ENCODE measurements around the gene ERGIC3. TPM values are rescaled to one million over a fixed set of nuclear protein-coding genes. Genes with fewer than 3 reads are reported as not detected.

Gene ERGIC3
- total RNA-seq, 1 experiment from 2014 or later: 341 TPM

DNA sequence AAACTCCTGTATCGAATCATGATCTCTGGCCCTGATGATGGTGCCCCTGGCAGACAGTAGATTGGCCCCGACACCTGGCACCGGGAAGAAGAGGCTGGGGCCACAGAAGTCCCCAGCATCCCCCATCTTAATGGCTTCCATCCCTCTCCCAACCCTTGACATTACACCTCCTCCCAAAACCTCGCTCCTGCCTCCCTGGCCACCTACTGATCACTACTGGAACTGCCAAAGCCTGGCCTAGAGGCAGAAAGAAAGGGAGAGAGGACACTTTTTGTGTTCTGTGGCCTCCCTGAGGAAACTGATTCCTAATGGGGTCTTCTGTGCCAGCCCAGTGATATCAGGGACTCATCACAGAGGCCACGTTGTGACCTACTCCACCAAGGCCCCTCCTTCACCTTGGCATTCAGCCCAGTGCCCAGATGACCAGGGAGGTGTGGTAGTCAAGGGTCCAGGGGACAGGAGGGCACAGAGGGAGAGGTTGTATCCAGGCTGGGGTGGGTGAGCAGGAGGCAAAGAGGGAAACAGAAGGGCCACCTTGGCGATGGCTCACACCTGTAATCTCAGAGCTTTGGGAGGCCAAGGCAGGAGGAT is 18.5 kb upstream of the ERGIC3 start:
- no peak overlapping the region for H3K4me3 ChIP-seq
- TF ChIP-seq, protein P1, sequence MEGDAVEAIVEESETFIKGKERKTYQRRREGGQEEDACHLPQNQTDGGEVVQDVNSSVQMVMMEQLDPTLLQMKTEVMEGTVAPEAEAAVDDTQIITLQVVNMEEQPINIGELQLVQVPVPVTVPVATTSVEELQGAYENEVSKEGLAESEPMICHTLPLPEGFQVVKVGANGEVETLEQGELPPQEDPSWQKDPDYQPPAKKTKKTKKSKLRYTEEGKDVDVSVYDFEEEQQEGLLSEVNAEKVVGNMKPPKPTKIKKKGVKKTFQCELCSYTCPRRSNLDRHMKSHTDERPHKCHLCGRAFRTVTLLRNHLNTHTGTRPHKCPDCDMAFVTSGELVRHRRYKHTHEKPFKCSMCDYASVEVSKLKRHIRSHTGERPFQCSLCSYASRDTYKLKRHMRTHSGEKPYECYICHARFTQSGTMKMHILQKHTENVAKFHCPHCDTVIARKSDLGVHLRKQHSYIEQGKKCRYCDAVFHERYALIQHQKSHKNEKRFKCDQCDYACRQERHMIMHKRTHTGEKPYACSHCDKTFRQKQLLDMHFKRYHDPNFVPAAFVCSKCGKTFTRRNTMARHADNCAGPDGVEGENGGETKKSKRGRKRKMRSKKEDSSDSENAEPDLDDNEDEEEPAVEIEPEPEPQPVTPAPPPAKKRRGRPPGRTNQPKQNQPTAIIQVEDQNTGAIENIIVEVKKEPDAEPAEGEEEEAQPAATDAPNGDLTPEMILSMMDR (conservative IDR thresholded peaks at IDR 0.05): peak; percentile 70
- no peak for TF ChIP-seq EZH2 (IDR thresholded peaks at IDR 0.05; ENCODE audit: low read depth)
- H3K4me1 ChIP-seq (replicated peaks; ENCODE audit: insufficient read depth): no peaks in the 10 kb centered on the region
- no peaks in the 10 kb centered on the region for H4K20me1 ChIP-seq (ENCODE audit: insufficient read depth)
- H3K9me3 ChIP-seq (ENCODE audit: insufficient read depth, low read depth): no peaks in the 10 kb centered on the region
- intact Hi-C loops (cut with micrococcal nuclease; ENCODE audit: unreplicated experiment): no loop called here
- no peaks in the 10 kb centered on the region for H3F3A ChIP-seq (ENCODE audit: insufficient read depth, low read depth)
- no peaks in the 10 kb centered on the region for H3K9me2 ChIP-seq (ENCODE audit: insufficient read depth)
- no peaks in the 10 kb centered on the region for H3K79me2 ChIP-seq (ENCODE audit: low read depth)
- H3K27me3 ChIP-seq (ENCODE audit: insufficient read depth, low read depth): no peaks in the 10 kb centered on the region
- H3K36me3 ChIP-seq (ENCODE audit: low read depth): no peaks in the 10 kb centered on the region
- no peak overlapping the region for H3K4me2 ChIP-seq
- peak in 1 of 2 experiments; percentile 27 for DNase-seq
- no peak overlapping the region for H2AFZ ChIP-seq
- BruUV-seq (replicated peaks): no TSS peak
- ChIA-PET POLR2A (ENCODE audit: unreplicated experiment) (no interaction called here), CTCF (no interaction called here)
- H3K27ac ChIP-seq: no peak overlapping the region

DNA sequence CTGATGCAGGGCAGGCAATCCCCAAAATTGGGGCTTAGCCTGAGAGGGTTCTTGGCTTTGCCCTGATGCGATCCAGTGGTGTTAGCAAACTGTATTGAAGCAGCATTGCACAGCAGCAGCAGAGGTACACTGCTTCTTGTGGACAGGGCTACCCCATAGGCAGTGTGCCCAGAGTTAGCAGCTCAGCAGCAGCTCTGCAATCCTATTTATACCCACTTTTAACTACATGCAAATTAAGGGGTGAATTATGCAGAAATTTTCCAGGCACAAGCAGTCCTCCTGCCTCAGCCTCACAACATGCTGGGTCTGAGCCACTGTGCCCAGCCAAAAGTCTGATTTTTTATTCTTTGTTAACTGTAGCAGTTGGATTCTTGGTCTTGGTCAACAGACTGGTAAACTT is 16.2 kb upstream of the ERGIC3 start:
- ChIA-PET CTCF (interaction anchor here (0.6 kb wide), 1 partner anchor 381 kb away, joined by 3 read pairs; no protein-coding TSS in a partner anchor), POLR2A (ENCODE audit: unreplicated experiment) (no interaction called here)
- Histone ChIP-seq H3K36me3 (ENCODE audit: low read depth) (no peaks in the 10 kb centered on the region), H3K4me1 (replicated peaks; ENCODE audit: insufficient read depth) (no peaks in the 10 kb centered on the region), H3F3A (ENCODE audit: insufficient read depth, low read depth) (no peaks in the 10 kb centered on the region), H3K9me3 (ENCODE audit: insufficient read depth, low read depth) (no peaks in the 10 kb centered on the region), H3K4me3 (no peak overlapping the region), H3K27ac (no peak overlapping the region), H2AFZ (no peak overlapping the region), H3K27me3 (ENCODE audit: insufficient read depth, low read depth) (no peaks in the 10 kb centered on the region), H3K4me2 (no peak overlapping the region), H3K79me2 (ENCODE audit: low read depth) (no peaks in the 10 kb centered on the region), H4K20me1 (ENCODE audit: insufficient read depth) (no peaks in the 10 kb centered on the region), H3K9me2 (ENCODE audit: insufficient read depth) (no peaks in the 10 kb centered on the region)
- intact Hi-C loops (cut with micrococcal nuclease; ENCODE audit: unreplicated experiment): no loop called here
- no peak for DNase-seq
- TF ChIP-seq, protein P1 (conservative IDR thresholded peaks at IDR 0.05): no peak
- TF ChIP-seq EZH2 (IDR thresholded peaks at IDR 0.05; ENCODE audit: low read depth): no peak
- no TSS peak for BruUV-seq (replicated peaks)

DNA sequence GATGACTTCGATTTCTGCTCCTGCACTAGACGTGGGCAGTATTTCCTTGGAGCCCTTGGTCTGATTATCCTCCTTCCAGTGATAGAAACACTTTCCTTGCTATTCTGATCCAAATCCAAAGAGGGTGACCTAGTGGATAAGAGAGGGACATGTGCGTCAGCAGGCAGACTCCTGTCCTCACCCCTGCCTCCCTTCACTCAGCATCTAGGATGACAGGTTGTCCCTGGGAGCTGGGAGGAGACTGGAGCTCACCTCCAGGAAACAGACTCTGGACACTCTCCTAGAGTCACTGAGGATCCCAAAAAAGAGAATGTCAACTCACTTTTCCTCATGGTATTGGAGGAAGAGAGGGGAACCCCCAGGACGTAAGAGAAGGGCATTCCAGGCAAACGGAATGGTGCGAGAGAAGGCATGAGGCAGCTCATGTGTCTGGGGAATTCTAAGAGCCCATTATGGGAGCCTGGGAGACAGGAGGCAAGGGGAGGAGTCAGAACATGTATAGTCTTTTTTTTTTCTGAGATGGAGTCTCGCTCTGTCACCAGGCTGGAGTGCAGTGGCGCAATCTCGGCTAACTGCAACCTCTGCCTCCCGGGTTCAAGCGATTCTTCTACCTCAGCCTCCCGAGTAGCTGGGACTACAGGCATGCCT is 14.6 kb upstream of the ERGIC3 start:
- DNase-seq: no peak
- no peak overlapping the region for H2AFZ ChIP-seq
- H3K79me2 ChIP-seq (ENCODE audit: low read depth): no peaks in the 10 kb centered on the region
- POLR2A ChIA-PET (ENCODE audit: unreplicated experiment): interaction anchor here (0.6 kb wide), 1 partner anchor 399 kb away, joined by 9 read pairs; no protein-coding TSS in a partner anchor
- BruUV-seq (replicated peaks): no TSS peak
- TF ChIP-seq, protein P1 (conservative IDR thresholded peaks at IDR 0.05): no peak
- no peak for TF ChIP-seq EZH2 (IDR thresholded peaks at IDR 0.05; ENCODE audit: low read depth)
- H3K36me3 ChIP-seq (ENCODE audit: low read depth): no peaks in the 10 kb centered on the region
- no peaks in the 10 kb centered on the region for H3K4me1 ChIP-seq (replicated peaks; ENCODE audit: insufficient read depth)
- H3F3A ChIP-seq (ENCODE audit: insufficient read depth, low read depth): no peaks in the 10 kb centered on the region
- H3K9me3 ChIP-seq (ENCODE audit: insufficient read depth, low read depth): no peaks in the 10 kb centered on the region
- no peak overlapping the region for H3K4me2 ChIP-seq
- no peaks in the 10 kb centered on the region for H4K20me1 ChIP-seq (ENCODE audit: insufficient read depth)
- no peak overlapping the region for H3K27ac ChIP-seq
- H3K27me3 ChIP-seq (ENCODE audit: insufficient read depth, low read depth): no peaks in the 10 kb centered on the region
- H3K9me2 ChIP-seq (ENCODE audit: insufficient read depth): no peaks in the 10 kb centered on the region
- CTCF ChIA-PET: no interaction called here
- intact Hi-C loops (cut with micrococcal nuclease; ENCODE audit: unreplicated experiment): no loop called here
- no peak overlapping the region for H3K4me3 ChIP-seq

Data from PC-9 (cell line).